Upper lobe of left lung (tissue), 4 donors: Measurements from ENCODE around the gene NACC1.

Source experiments
- EP300 ChIP-seq, 4 donors: sonication (generic); formaldehyde crosslinking; IDR thresholded peaks; one replicate each; pipeline ENCODE4 v1.5.1; 2017; ENCODE audit warnings: antibody characterized with exemption in 4 of 4, control low read depth in 2 of 4
- POLR2AphosphoS5 ChIP-seq, 2 donors: sonication (generic); formaldehyde crosslinking; IDR thresholded peaks; one replicate each; pipeline ENCODE4 v1.5.1; 2017; ENCODE audit warnings: antibody characterized with exemption in 2 of 2
- TF ChIP-seq, protein P1 (sequence below), 6 experiments: fragments of 450-650 bp in 4 of 6; fragments of 200-600 bp in 2 of 6; sonication (generic) in 2 of 6; IDR thresholded peaks; one replicate each; pipeline ENCODE4 v1.5.1; 2016 to 2019; ENCODE audit warnings: antibody characterized with exemption in 6 of 6

DNA sequence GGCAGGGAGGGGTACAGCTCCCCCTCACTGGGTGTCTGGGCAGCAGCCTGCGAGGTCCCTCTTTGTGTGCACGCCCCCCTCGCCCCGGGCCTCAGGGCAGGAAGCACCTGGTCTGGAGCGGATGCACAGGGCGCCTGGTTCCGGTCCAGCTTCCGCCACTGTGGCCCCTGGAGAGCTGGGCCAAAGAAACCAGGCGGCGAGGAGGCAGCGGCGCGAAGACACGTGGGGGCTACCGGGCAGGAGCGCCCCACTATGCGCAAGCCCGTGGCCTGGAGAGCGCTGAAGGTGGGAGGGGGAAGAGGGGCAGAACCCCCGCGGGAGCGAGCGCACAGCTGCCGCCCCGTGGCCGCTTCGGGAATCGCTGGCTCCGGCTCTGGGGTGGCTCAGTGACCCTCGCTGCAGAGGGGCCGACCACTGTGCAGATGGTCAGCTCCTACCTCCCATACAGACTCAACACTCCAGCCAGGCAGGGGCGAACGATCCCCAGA, 13.7 kb upstream of the NACC1 start:
- TF ChIP-seq, protein P1, sequence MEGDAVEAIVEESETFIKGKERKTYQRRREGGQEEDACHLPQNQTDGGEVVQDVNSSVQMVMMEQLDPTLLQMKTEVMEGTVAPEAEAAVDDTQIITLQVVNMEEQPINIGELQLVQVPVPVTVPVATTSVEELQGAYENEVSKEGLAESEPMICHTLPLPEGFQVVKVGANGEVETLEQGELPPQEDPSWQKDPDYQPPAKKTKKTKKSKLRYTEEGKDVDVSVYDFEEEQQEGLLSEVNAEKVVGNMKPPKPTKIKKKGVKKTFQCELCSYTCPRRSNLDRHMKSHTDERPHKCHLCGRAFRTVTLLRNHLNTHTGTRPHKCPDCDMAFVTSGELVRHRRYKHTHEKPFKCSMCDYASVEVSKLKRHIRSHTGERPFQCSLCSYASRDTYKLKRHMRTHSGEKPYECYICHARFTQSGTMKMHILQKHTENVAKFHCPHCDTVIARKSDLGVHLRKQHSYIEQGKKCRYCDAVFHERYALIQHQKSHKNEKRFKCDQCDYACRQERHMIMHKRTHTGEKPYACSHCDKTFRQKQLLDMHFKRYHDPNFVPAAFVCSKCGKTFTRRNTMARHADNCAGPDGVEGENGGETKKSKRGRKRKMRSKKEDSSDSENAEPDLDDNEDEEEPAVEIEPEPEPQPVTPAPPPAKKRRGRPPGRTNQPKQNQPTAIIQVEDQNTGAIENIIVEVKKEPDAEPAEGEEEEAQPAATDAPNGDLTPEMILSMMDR (IDR thresholded peaks at IDR 0.05), result peak; percentile 69 to 94 (median 88)
- peak; percentile 92 to 94 for TF ChIP-seq POLR2AphosphoS5 (IDR thresholded peaks at IDR 0.05)
- peak in 2 of 4 donors; percentile 80 to 91 for TF ChIP-seq EP300 (IDR thresholded peaks at IDR 0.05)
